Endometrium (tissue), 2 donors: ENCODE measurements around the gene SMIM27.
"Not testable (repeated sequence)": the region's sequence is repeated elsewhere in the genome, so short reads cannot be mapped to it uniquely, and the experiment has no call there.

Experiments
- FAIRE-seq: peaks from 2 replicates; lab custom pipeline; 2012; peaks lifted over from hg19 to GRCh38; lab: Jason Lieb, UNC
- donor health status: control.
- donor health status: control.

SMIM27 gene

DNA sequence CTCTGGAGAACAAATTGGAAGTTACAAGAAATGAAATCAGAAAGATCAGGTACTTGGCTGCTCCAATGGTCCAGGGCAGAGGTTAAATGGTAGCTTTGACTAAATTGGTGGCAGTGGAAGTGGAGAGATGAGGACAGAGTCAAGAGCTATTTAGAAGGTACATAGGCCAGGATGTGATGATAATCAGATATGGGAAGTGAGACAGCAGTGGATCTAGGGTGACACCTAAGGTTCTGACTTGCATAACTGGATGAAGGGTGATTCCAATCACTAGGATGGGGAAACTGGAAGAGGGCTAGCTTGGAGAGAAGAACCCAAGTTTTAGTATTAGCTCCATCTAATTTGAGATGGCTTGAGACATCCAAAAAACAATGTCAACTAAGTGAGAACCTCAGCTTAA, 44.8 kb downstream of the SMIM27 start:
- no peak for FAIRE-seq

GRCh38 chr9:32599021-32599420, 46.9 kb downstream of the SMIM27 start:
- FAIRE-seq = not testable (repeated sequence)
